Stimulated activated memory B cell treated with anti-CD40 and anti-IgM and Interleukin-4, amounts not matched to agents 10 μg/mL and 1 μg/mL and 100 μg/mL, for 72 hours (primary cell): ENCODE data around the gene NXN.
"Not testable (repeated sequence)": the region's sequence is repeated elsewhere in the genome, so short reads cannot be mapped to it uniquely, and the experiment has no call there.

ENCODE experiments used
- ATAC-seq: fragments of 150-1000 bp; cut with Tn5 transposase; 2 replicates; pipeline ENCODE4 v1.10.0; 2021
- H3K27ac Mint-ChIP-seq: one replicate; pipeline ENCODE4 v1.8.0; 2022; ENCODE audit warnings: mild to moderate bottlenecking, mixed read lengths
- H3K27me3 Mint-ChIP-seq: one replicate; pipeline ENCODE4 v1.8.0; 2022; ENCODE audit warnings: mixed read lengths
- H3K36me3 Mint-ChIP-seq: one replicate; pipeline ENCODE4 v1.8.0; 2022; ENCODE audit warnings: mixed read lengths
- H3K4me1 Mint-ChIP-seq: one replicate; pipeline ENCODE4 v1.8.0; 2022; ENCODE audit warnings: mixed read lengths
- H3K4me3 Mint-ChIP-seq: one replicate; pipeline ENCODE4 v1.8.0; 2022; ENCODE audit warnings: mild to moderate bottlenecking, moderate library complexity, mixed read lengths
- H3K9me3 Mint-ChIP-seq: one replicate; pipeline ENCODE4 v1.8.0; 2022; ENCODE audit warnings: mixed read lengths

NXN gene

DNA sequence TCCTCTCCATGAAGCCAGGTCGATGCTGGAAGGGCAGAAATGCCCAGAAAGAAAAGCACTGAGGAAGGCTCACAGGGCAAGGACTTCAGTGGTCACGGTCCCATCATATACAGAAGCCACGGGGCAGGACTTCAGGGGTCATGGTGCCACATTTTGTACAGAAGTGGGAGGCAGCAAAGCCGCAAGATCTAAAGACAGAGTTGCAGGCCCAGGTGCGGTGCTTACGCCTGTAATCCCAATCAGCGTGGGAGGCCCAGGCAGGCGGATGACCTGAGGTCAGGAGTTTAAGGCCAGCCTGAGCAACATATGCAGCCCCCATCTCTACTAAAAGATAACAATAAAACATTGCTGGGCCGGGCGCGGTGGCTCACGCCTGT is 96.0 kb downstream of the NXN start:
- ATAC-seq, result no peak
- Mint-ChIP-seq H3K4me1 (peaks cover 8% of the 10 kb centered on the region), H3K4me3 (no peak overlapping the region), H3K27me3 (peaks cover 56% of the 10 kb centered on the region), H3K27ac (no peak overlapping the region), H3K36me3 (no peaks in the 10 kb centered on the region), H3K9me3 (no peaks in the 10 kb centered on the region)

DNA sequence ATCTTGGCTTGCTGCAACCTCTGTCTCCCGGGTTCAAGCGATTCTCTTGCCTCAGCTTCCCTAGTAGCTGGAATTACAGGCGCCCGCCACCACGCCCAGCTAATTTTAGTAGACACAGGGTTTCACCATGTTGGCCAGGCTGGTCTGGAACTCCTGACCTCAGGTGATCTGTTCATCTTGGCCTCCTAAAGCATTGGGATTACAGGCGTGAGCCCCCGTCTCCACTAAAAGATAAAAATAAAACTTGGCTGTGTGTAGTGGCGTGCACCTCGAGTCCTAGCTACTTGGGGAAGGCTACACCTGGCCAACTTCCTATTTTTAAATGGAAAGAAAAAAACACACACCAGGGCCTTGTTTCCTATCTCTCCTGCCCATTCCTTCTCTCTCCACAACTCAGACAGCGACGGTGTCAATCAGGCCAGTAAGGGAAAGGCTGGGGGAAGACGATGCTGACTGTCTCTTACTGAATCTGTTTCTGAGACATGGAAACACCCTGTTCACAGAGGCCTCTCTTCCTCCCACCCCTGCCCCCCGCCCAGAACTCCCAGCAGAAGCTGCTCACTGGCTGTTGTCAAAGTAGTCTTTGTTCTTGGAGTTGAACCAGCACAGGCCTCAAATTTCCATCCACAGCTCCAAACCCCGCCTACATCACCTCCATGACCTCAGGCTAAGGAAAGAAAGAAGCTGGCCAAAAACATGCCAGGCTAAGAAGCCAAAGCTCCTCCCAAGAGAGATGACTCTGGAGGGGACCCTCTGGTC is 96.6 kb downstream of the NXN start:
- ATAC-seq, result no peak
- Mint-ChIP-seq H3K4me1 (peaks cover 8% of the 10 kb centered on the region), H3K4me3 (no peak overlapping the region), H3K27me3 (peaks cover 58% of the 10 kb centered on the region), H3K9me3 (no peaks in the 10 kb centered on the region), H3K36me3 (no peaks in the 10 kb centered on the region), H3K27ac (no peak overlapping the region)

DNA sequence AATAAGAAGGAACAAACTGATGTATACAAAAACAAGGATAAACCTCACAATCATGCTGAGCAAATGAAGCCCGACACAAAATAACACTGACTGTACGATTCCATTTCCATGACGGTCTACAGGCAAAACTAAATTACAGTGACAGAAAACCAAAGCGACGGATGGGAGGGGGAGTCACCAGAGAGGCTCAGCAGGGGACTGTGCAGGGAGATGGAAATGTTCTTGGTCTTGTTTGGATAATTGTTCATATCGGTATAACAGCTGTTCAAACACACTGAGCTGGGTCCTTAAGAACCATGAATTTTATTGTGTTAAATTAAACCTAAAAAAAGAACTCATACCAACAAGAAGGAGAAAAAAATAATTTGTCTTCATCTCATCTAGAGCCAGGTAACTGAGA is 97.8 kb downstream of the NXN start:
- no peak overlapping the region for H3K27ac Mint-ChIP-seq
- no peak for ATAC-seq
- peaks cover 59% of the 10 kb centered on the region for H3K27me3 Mint-ChIP-seq
- no peaks in the 10 kb centered on the region for H3K9me3 Mint-ChIP-seq
- no peaks in the 10 kb centered on the region for H3K36me3 Mint-ChIP-seq
- H3K4me1 Mint-ChIP-seq, result peaks cover 8% of the 10 kb centered on the region
- no peak overlapping the region for H3K4me3 Mint-ChIP-seq

DNA sequence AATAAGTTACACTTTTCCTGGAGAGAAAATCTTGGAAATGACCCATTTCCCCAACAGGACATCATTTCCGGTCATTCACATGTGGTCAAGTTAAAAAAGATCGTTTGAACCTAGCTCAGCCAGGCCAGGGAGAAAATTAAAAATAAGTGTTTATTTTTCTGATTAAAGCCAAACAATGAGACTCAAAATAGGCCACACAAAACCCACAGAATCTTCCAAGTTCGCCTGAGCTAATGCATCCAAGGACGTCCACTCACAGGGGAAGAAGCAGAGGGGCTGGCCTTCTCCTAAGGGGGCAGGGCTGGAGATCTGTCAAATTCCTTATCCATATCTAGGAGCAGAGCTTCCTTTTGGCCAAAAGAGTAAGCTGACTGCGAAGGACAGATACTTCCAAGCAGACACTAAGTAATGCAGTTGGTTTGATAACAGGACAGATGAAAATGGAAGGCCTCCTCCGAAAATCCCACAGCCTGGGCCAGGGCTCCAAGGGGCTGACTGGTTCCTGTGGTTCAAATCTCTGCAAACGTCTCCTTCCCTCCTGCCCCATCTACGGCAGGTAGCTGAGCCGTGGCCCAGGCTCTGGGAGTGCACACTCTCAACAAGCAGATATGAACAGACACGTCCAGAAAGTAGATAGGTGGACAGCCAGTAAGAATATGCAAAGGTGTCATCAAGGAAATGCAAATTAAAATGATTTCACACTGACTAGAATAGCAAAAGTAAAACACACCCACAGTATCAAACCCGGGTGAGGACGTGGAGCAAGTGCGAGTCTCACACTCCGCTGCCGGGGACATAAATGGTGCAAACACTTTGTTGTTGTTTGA is 98.9 kb downstream of the NXN start:
- no peaks in the 10 kb centered on the region for H3K36me3 Mint-ChIP-seq
- H3K9me3 Mint-ChIP-seq, result no peaks in the 10 kb centered on the region
- H3K27me3 Mint-ChIP-seq, result peaks cover 68% of the 10 kb centered on the region
- ATAC-seq, result no peak
- H3K4me1 Mint-ChIP-seq, result peaks cover 8% of the 10 kb centered on the region
- no peak overlapping the region for H3K4me3 Mint-ChIP-seq
- H3K27ac Mint-ChIP-seq, result no peak overlapping the region

DNA sequence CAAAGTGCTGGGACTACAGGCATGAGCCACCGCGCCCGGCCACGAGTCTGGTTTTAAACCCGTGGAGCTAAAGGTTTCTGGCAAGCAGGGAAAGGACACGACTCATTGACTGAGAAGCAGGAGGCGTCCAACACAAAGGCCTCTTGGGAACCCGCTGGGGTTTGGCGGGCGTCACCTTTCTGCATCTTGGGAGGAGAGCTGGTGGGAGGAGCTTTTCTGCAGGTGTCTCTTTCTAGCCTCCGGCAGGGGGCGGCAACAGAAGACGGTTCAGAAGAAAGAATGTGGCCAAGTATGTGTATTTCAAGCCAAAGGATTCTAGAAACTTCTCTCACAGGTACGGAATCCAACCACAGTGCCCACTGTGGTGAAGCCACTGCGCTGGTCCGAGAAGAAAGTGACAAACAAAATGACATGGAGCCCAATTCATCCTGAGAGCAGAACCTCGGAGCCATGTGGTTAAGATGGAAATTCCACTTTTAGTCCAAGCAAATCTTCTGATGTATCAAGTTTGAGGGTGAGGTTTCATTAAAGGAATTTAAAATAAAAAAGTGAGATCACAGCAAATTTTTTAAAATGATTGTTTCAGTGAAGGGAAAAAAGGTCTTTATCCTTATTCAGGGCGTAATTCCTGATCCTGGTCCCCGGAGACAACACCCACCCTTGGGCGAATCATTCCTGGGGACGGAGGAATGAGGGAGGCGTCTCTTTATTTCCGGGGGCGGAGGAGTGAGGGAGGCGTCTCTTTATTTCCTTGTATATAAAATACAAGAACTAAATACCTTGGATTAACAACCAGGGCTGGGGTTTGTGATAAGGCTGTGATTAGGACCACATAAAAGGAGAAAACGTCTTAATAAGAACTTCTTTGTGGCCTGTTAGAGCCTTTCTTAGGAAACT is 99.8 kb downstream of the NXN start:
- H3K4me1 Mint-ChIP-seq, result peaks cover 8% of the 10 kb centered on the region
- H3K27ac Mint-ChIP-seq, result no peak overlapping the region
- no peaks in the 10 kb centered on the region for H3K9me3 Mint-ChIP-seq
- no peak overlapping the region for H3K4me3 Mint-ChIP-seq
- ATAC-seq, result no peak
- peaks cover 77% of the 10 kb centered on the region for H3K27me3 Mint-ChIP-seq
- no peaks in the 10 kb centered on the region for H3K36me3 Mint-ChIP-seq

DNA sequence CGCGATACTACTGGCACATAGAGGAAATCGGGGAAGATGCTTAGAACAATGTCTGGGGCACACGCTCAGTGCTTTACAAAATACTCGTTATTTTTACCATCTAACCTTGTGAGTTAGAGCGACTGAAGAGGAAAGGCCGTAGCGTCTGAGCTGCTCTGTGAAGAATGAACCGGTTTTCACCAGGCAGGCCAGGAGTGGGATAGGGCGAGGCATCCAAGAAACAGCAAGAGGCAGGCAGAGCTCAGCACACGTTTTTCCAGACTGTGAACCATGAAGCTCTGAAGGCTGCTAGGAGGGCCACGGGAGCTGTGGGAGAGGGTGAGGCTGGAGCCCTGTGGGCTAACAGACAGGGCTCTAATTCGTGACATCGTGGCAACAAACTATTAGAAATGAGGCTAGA is 101.9 kb downstream of the NXN start:
- Mint-ChIP-seq H3K4me1 (peaks cover 8% of the 10 kb centered on the region), H3K4me3 (no peak overlapping the region), H3K9me3 (no peaks in the 10 kb centered on the region), H3K36me3 (no peaks in the 10 kb centered on the region), H3K27me3 (peaks cover 68% of the 10 kb centered on the region), H3K27ac (no peak overlapping the region)
- ATAC-seq, result no peak

DNA sequence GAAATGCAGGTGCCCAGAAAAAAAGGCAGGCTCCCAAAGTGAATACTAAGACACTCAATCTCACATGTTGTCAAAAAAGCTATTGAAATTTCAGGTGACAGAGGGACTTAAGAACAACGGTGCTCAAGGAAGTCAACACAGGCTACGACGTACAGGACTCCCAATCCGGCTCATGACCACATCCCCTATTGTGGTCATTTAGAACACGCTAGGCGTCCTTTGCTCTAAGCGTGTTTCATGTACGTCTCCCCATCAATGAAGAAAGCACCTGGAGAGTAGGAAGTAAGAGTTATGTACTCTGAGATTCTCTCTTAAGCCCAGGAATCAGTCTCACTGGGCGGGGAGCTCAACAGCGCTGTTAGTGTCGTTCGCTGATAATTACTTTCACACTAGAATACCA is 103.3 kb downstream of the NXN start:
- peak; percentile 63 for ATAC-seq
- peaks cover 8% of the 10 kb centered on the region for H3K4me1 Mint-ChIP-seq
- H3K27ac Mint-ChIP-seq, result no peak overlapping the region
- H3K9me3 Mint-ChIP-seq, result peaks cover 5% of the 10 kb centered on the region
- no peaks in the 10 kb centered on the region for H3K36me3 Mint-ChIP-seq
- H3K4me3 Mint-ChIP-seq, result no peak overlapping the region
- peaks cover 68% of the 10 kb centered on the region for H3K27me3 Mint-ChIP-seq

DNA sequence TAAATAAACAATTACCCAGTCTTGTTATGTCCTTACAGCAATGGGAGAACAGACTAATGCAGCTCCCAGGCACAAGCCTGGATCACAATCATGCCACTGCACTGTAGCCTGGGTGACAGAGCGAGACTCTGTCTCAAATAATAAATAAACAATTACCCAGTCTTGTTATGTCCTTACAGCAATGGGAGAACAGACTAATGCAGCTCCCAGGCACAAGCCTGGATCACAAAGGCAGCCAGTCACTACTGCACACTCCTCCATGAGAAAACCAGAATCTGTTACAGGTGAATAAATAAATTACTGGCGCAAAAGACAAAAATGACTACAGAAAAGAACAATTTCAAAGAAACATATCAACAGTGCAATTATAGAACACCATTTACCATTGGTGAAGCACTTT is 105.0 kb downstream of the NXN start:
- peaks cover 59% of the 10 kb centered on the region for H3K27me3 Mint-ChIP-seq
- H3K36me3 Mint-ChIP-seq, H3K4me3 Mint-ChIP-seq, H3K9me3 Mint-ChIP-seq, H3K4me1 Mint-ChIP-seq, ATAC-seq, H3K27ac Mint-ChIP-seq: not testable (repeated sequence)

DNA sequence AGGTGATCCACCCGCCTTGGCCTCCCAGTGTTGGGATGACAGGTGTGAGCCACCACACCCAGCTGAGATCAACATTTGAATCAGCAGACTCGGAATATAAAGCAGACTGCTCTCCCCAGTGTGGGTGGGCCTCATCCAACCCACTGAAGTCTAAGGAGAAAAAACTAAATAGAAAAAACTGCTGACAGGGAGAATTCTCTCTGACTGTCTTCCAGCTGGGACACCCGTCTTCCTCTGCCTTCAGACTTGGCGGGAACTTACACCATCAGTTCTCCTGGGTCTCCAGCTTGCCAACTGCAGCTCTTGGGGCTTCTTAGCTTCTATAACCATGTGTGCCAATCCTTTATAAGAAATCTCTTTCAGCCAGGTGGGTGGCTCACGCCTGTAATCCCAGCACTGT is 106.7 kb downstream of the NXN start:
- Mint-ChIP-seq H3K27ac (no peak overlapping the region), H3K36me3 (no peaks in the 10 kb centered on the region), H3K9me3 (peaks cover 5% of the 10 kb centered on the region), H3K4me1 (no peaks in the 10 kb centered on the region), H3K27me3 (peaks cover 61% of the 10 kb centered on the region), H3K4me3 (no peak overlapping the region)
- no peak for ATAC-seq

DNA sequence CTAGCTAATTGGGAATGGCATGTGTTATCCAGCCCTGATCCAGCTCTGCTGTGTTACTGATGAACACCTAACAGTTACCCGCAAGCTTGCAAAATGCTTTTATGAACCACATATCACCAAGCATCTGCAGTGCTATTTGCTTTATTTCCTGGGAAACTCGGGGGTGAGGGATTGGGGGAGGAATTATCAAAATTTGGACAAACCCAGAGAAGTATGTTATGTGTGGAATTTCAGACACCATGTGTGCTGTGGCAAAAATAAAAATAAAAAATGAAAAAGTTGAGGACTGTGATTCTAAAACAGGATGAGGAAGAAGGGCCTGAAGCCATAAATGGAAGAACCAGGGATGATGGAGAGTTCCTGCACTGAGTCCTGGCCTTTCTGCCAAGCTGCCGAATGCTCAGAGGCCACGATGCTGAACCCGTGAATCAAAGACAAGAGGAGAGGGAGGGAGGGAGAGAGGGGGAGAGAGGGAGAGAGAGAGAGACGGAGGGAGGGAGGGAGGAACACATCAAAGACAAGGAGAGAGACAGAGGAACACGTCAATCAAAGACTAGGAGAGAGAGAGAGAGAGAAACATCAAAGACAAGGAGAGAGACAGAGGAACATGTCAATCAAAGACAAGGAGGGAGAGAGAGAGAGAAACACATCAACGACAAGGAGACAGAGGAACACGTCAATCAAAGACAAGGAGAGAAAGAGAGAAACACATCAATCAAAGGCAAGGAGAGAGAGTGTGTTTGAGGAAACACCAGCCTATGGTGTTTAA is 107.6 kb downstream of the NXN start:
- Mint-ChIP-seq H3K4me3 (no peak overlapping the region), H3K4me1 (no peaks in the 10 kb centered on the region), H3K36me3 (no peaks in the 10 kb centered on the region), H3K27me3 (peaks cover 60% of the 10 kb centered on the region), H3K9me3 (peaks cover 5% of the 10 kb centered on the region), H3K27ac (no peak overlapping the region)
- no peak for ATAC-seq

DNA sequence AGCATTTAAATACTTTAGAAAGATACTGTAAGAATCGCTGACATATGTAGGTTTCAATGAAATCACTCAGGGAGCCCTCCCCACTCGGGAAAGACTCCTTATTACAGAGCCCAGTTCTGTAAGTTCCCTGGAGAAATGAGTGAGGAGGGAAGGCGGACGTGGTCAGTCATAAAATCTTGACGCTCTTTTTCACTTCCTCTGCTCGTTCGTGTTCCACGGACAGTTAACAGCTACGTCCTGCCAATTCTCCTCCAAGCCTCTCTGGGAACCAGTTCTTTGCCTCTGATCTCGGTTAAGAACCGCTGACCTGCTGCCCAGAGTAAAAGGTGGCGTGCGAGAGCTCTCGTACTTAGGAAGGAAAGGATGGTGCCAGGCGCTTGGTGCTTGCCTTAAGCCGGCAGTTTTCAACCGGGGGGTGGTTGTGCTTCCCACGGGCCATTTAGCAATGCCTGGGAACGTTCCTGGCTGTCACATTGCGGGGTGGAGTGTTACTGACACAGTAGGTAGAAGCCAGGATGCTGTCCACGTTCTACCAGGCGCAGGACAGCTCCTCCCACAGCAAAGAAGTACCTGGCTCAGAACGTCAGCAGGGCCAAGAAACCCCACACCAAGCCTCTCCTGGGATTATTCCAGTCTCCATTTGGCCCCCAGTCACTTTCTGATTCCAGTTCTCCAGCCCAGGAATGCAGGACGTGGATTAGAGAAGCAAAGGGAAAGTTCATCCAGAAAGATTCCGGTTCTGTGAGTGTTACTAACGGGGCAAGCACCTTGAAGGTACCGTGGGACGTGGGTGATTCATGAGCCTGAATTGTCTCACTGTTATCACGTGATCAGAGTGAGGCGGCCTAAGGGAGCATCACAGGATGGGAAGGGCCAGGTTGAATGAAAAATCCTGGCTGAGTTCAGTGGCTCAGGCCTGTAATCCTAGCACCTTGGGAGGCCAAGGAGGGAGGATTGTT is 109.7 kb downstream of the NXN start:
- H3K9me3 Mint-ChIP-seq, result peaks cover 5% of the 10 kb centered on the region
- H3K4me3 Mint-ChIP-seq, result no peak overlapping the region
- H3K27ac Mint-ChIP-seq, result no peak overlapping the region
- ATAC-seq, result no peak
- H3K36me3 Mint-ChIP-seq, result no peaks in the 10 kb centered on the region
- no peaks in the 10 kb centered on the region for H3K4me1 Mint-ChIP-seq
- H3K27me3 Mint-ChIP-seq, result peaks cover 43% of the 10 kb centered on the region

DNA sequence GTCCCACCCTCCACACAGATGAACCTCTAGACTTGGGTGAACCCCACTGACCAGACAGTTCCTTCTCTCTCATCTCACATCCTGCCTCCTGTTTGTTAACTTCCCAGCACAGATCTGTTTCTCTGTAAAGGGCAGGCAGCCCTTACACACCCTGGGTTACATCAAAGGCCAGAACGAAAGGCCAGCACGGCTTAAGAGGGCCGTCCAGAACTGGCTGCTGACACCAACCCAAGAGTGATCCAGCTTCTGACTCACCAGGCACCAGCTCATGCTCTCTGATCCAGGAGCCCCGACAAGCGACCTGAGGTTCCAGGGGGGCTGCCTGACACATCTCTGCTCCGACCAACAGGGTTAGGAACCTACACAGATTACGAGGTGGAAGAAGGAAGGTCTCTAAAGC is 110.5 kb downstream of the NXN start:
- H3K27me3 Mint-ChIP-seq, result peaks cover 50% of the 10 kb centered on the region
- H3K4me3 Mint-ChIP-seq, result no peak overlapping the region
- ATAC-seq, result no peak
- no peak overlapping the region for H3K27ac Mint-ChIP-seq
- H3K9me3 Mint-ChIP-seq, result peaks cover 5% of the 10 kb centered on the region
- H3K4me1 Mint-ChIP-seq, result no peaks in the 10 kb centered on the region
- no peaks in the 10 kb centered on the region for H3K36me3 Mint-ChIP-seq

DNA sequence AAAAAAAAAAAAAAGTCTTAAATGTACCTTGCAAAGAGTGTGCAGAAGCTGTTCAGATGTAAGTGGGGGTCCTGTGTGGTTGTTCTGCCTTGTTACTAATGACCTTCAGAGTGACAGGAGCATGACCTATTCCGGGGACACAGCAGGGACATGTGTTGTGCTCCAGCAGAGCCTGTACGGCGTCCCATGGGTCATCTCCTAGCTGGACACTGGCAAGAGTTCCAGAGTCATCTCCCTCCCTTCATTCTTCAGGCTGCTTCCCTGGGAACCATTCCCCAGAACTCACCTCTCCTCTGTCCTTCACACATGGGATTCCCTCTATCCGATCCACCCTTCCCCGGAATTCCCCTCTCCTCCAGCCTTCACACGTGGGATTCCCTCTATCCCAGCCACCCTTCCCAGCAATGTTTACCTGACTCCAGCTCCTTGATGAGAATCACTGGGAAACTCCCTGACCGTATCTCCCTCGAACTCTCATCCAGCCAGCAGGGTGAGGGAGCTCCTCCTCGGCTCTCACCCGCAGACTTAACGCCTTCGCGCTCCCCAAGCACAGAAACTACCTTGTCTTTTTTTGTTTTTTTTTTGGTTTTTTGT is 111.6 kb downstream of the NXN start:
- H3K36me3 Mint-ChIP-seq, result no peaks in the 10 kb centered on the region
- no peak overlapping the region for H3K4me3 Mint-ChIP-seq
- peaks cover 5% of the 10 kb centered on the region for H3K9me3 Mint-ChIP-seq
- peaks cover 53% of the 10 kb centered on the region for H3K27me3 Mint-ChIP-seq
- no peaks in the 10 kb centered on the region for H3K4me1 Mint-ChIP-seq
- H3K27ac Mint-ChIP-seq, result no peak overlapping the region
- ATAC-seq, result no peak

DNA sequence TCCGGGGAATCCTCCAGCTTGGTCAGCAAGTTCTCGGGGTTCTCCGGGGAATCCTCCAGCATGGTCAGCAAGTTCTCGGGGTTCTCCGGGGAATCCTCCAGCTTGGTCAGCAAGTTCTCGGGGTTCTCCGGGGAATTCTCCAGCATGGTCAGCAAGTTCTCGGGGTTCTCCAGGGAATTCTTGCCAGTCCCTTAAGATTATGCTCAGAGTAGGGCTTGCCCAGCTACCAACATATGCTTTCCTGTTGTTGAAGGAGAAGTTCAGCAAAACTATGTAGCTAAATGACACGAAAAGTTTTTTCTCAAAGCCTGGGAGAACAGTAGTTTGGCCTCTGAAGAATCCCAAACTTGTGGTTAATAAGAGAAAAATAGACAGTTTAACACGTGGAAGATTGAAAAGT is 112.3 kb downstream of the NXN start:
- not testable (repeated sequence) for H3K36me3 Mint-ChIP-seq, H3K27ac Mint-ChIP-seq, H3K9me3 Mint-ChIP-seq, H3K4me3 Mint-ChIP-seq, H3K4me1 Mint-ChIP-seq, ATAC-seq
- peaks cover 50% of the 10 kb centered on the region for H3K27me3 Mint-ChIP-seq
